ENCODE data around the gene KIAA0513. TPM values are rescaled to one million over a fixed set of nuclear protein-coding genes. Genes with fewer than 3 reads are reported as not detected.

Gene KIAA0513
- total and polyA plus RNA-seq, 10 of the 15 experiments (the other 5 are each of a cell fraction or from before 2014, with no cell fraction given), result 0.14 to 5.8 (median 2.0) TPM

DNA sequence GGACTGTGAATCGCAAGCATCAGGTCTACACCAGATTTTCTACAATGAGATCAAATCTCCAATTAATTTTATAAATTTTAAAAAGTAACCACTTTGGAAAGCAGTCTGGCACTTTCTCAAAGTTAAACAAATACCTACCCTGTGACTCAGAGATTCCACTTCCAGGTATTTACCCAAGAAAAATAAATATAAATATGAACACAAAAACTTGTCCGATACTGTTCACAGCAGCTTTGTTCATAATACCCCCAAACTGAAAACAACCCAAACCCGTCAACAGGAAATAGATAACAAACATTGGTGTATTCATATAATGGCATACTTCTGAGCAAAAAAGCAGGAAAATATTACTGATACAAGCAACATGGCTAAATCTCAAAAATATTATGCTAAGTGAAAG lies 28.4 kb upstream of the KIAA0513 start (continued):
- TF ChIP-seq, protein P1, sequence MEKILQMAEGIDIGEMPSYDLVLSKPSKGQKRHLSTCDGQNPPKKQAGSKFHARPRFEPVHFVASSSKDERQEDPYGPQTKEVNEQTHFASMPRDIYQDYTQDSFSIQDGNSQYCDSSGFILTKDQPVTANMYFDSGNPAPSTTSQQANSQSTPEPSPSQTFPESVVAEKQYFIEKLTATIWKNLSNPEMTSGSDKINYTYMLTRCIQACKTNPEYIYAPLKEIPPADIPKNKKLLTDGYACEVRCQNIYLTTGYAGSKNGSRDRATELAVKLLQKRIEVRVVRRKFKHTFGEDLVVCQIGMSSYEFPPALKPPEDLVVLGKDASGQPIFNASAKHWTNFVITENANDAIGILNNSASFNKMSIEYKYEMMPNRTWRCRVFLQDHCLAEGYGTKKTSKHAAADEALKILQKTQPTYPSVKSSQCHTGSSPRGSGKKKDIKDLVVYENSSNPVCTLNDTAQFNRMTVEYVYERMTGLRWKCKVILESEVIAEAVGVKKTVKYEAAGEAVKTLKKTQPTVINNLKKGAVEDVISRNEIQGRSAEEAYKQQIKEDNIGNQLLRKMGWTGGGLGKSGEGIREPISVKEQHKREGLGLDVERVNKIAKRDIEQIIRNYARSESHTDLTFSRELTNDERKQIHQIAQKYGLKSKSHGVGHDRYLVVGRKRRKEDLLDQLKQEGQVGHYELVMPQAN (conservative IDR thresholded peaks at IDR 0.05), result no peak
- TF ChIP-seq EZH2 (IDR thresholded peaks at IDR 0.05; ENCODE audit: borderline replicate concordance, control insufficient read depth, low read depth, low read length), result no peak
- TF ChIP-seq, protein P2, sequence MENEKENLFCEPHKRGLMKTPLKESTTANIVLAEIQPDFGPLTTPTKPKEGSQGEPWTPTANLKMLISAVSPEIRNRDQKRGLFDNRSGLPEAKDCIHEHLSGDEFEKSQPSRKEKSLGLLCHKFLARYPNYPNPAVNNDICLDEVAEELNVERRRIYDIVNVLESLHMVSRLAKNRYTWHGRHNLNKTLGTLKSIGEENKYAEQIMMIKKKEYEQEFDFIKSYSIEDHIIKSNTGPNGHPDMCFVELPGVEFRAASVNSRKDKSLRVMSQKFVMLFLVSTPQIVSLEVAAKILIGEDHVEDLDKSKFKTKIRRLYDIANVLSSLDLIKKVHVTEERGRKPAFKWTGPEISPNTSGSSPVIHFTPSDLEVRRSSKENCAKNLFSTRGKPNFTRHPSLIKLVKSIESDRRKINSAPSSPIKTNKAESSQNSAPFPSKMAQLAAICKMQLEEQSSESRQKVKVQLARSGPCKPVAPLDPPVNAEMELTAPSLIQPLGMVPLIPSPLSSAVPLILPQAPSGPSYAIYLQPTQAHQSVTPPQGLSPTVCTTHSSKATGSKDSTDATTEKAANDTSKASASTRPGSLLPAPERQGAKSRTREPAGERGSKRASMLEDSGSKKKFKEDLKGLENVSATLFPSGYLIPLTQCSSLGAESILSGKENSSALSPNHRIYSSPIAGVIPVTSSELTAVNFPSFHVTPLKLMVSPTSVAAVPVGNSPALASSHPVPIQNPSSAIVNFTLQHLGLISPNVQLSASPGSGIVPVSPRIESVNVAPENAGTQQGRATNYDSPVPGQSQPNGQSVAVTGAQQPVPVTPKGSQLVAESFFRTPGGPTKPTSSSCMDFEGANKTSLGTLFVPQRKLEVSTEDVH (IDR thresholded peaks at IDR 0.05; ENCODE audit: low read depth, partially characterized antibody), result no peak
- TF ChIP-seq SPI1 (IDR thresholded peaks at IDR 0.05; ENCODE audit: borderline replicate concordance, insufficient read depth, low read depth, low read length), result no peak
- TF ChIP-seq STAT3 (IDR thresholded peaks at IDR 0.05; ENCODE audit: low read depth, low read length), result no peak
- no peak for TF ChIP-seq ZNF622 (IDR thresholded peaks at IDR 0.05)
- TF ChIP-seq MTA3 (IDR thresholded peaks at IDR 0.05; ENCODE audit: borderline replicate concordance, low read length), result no peak

Measured in GM12878 (cell line).